ENCODE results near the gene CCDC183. TPM values are rescaled to one million over a fixed set of nuclear protein-coding genes. Genes with fewer than 3 reads are reported as not detected.
"Not testable (repeated sequence)": the region's sequence is repeated elsewhere in the genome, so short reads cannot be mapped to it uniquely, and the experiment has no call there.

The CCDC183 gene
- polyA plus RNA-seq, 1 donor, result 1.9 TPM

- no peak for DNase-seq (ENCODE audit: low read depth)
Observed at GRCh38 chr9:136802321-136802720, 6.2 kb downstream of the CCDC183 start.

- DNase-seq (ENCODE audit: low read depth), result not testable (repeated sequence)
Observed at GRCh38 chr9:136803009-136803550, 6.9 kb downstream of the CCDC183 start.

GRCh38 chr9:136803551-136804508 lies 7.7 kb downstream of the CCDC183 start:
- DNase-seq (ENCODE audit: low read depth), result no peak

GRCh38 chr9:136804509-136805206 lies 8.5 kb downstream of the CCDC183 start:
- DNase-seq (ENCODE audit: low read depth), result no peak

- no peak for DNase-seq (ENCODE audit: low read depth)
Observed at GRCh38 chr9:136805207-136805740, 9.1 kb downstream of the CCDC183 start.

GRCh38 chr9:136806067-136806466 lies 9.9 kb downstream of the CCDC183 start:
- DNase-seq (ENCODE audit: low read depth), result no peak

GRCh38 chr9:136806631-136807201 lies 10.6 kb downstream of the CCDC183 start:
- no peak for DNase-seq (ENCODE audit: low read depth)

- peak; percentile 48 for DNase-seq (ENCODE audit: low read depth)
Observed at GRCh38 chr9:136807281-136808074, 11.3 kb downstream of the CCDC183 start, which contains the start of gene RABL6. Gene RABL6 (plus strand): TSS chr9:136807948. CDS start chr9:136808197, 249 bp downstream.

GRCh38 chr9:136808075-136808805 lies 12.1 kb downstream of the CCDC183 start:
- no peak for DNase-seq (ENCODE audit: low read depth)

GRCh38 chr9:136808806-136809158 lies 12.6 kb downstream of the CCDC183 start:
- DNase-seq (ENCODE audit: low read depth), result no peak

- no peak for DNase-seq (ENCODE audit: low read depth)
Observed at GRCh38 chr9:136814725-136815421, 18.7 kb downstream of the CCDC183 start.

GRCh38 chr9:136815422-136815782 lies 19.3 kb downstream of the CCDC183 start:
- no peak for DNase-seq (ENCODE audit: low read depth)

- no peak for DNase-seq (ENCODE audit: low read depth)
Observed at GRCh38 chr9:136820971-136821825, 25.1 kb downstream of the CCDC183 start.

- DNase-seq (ENCODE audit: low read depth), result no peak
Observed at GRCh38 chr9:136821826-136822544, 25.8 kb downstream of the CCDC183 start.

- DNase-seq (ENCODE audit: low read depth), result no peak
Observed at GRCh38 chr9:136823136-136824046, 27.3 kb downstream of the CCDC183 start.

GRCh38 chr9:136824496-136825225 lies 28.5 kb downstream of the CCDC183 start:
- no peak for DNase-seq (ENCODE audit: low read depth)
